Astrocyte of the cerebellum (primary cell): ENCODE results near the gene SSR1.

Experiments used
- DNase-seq: peaks from one replicate; pipeline ENCODE4 v3.0.0-alpha.2; 2011; ENCODE audit warnings: low read depth
- H3K4me3 ChIP-seq: 2 replicates; pipeline ENCODE4 v1.5.1; 2011; ENCODE audit warnings: mild to moderate bottlenecking, low read depth, low read length, moderate library complexity
- in situ Hi-C: cut with HindIII; loops from 2 replicates; pipeline ENCODE4 v1.10.0; 2017; ENCODE audit warnings: low sequenced_read_pairs
- TF ChIP-seq, protein P1 (sequence below): IDR thresholded peaks from 2 replicates; pipeline ENCODE4 v1.5.1; 2012; ENCODE audit warnings: low read length, low read depth, moderate library complexity, mild to moderate bottlenecking; ENCODE audit errors: missing control alignments

Gene SSR1

DNA sequence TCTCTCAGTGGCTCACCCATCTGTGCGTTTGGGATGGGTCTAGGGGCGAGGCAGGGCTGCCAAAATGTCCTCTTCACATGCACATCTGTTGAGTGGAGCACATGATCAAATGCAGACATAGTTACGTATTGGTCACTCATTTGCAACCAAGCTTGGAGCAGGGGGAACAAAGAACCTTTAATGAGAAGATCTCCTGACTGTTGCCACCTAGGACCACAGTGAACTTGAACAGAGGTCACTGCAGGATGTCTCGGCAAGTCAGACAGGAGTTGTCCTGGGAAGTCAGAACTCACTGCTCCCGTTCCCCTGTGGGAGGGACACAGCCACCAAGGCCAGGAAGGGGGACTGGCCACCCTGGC, 73.4 kb downstream of the SSR1 start:
- in situ Hi-C loops, result no loop called here
- DNase-seq, result no peak
- TF ChIP-seq, protein P1, sequence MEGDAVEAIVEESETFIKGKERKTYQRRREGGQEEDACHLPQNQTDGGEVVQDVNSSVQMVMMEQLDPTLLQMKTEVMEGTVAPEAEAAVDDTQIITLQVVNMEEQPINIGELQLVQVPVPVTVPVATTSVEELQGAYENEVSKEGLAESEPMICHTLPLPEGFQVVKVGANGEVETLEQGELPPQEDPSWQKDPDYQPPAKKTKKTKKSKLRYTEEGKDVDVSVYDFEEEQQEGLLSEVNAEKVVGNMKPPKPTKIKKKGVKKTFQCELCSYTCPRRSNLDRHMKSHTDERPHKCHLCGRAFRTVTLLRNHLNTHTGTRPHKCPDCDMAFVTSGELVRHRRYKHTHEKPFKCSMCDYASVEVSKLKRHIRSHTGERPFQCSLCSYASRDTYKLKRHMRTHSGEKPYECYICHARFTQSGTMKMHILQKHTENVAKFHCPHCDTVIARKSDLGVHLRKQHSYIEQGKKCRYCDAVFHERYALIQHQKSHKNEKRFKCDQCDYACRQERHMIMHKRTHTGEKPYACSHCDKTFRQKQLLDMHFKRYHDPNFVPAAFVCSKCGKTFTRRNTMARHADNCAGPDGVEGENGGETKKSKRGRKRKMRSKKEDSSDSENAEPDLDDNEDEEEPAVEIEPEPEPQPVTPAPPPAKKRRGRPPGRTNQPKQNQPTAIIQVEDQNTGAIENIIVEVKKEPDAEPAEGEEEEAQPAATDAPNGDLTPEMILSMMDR, result no peak
- H3K4me3 ChIP-seq, result no peak overlapping the region

DNA sequence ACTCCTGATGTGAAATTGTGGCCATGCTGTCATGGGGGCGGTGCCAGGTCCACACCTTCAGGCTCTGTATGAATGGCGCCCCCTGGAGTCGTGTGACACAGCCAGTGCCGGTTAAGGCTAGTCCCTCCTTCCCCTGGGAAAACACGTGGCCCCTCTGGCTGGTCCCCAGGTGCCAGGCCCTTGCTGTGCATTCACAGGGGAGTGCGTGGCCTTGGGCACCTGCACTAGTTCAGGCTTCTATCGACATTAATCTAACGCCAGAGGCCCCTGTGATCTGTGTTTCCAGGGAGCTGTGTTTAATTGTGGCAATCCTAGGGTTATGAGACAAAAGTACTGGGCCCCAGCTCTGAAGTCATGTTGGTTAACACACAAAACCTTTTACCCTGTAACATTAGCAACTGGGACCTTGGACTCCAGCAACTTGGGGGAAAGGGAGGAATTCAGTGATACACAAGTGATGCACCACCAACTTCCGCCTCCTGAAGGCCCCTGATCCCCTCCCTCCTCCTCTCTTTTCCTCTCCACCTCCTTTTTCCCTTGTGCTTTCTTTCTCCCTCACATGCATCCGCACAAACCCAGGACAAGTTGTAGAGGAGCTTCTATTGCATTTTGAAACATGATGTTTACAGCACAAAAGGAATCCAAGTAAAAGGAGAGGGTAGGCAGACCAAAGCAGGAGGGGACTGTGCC, 74.0 kb downstream of the SSR1 start:
- in situ Hi-C loops, result no loop called here
- TF ChIP-seq, protein P1, result peak; percentile 66
- H3K4me3 ChIP-seq, result no peak overlapping the region
- peak; percentile 23 for DNase-seq

DNA sequence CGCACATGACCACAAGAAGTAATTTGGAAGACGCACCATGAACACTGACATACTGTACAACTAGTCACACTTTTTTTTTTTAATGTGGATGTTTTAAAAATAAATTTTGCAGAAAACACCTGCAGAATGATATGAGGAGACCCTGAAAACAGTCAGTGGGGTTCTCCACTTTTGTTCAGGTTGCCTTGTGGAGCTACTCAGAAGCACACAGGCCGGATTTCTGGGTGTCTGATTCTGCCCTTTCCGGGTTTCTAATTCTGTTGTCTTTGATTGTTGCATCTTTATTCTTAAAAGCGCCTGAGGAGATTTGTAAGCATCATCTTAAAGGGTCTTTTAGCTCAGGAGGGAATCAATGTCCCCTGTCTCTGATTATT, 74.5 kb downstream of the SSR1 start:
- H3K4me3 ChIP-seq, result no peak overlapping the region
- TF ChIP-seq, protein P1, result no peak
- in situ Hi-C loops, result no loop called here
- no peak for DNase-seq

DNA sequence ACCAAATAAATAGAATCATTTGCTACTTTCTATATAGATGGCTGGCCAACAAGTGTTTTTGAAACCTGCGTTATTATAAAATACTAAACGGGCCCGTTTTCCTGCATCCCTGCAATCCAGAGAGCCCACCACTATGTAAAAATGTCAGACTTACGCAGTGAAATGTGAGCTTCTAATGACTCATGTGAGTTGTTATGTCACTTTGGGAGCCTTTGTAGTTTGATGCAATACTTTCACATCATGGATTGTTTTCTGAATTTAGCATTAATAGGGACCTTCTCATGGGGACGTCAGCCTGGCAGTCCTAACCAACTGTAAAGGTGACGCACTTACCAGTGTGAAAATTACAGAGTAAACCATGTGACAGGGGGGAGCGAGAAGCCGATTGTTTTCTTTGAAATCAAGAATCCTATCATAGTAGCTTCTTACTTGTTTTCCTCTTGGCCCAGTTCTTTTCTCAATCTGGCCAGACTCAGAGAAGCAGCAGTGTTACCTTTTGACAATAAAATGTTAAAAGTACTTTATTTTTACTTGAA, 75.3 kb downstream of the SSR1 start:
- no peak overlapping the region for H3K4me3 ChIP-seq
- no peak for DNase-seq
- in situ Hi-C loops, result no loop called here
- TF ChIP-seq, protein P1, result no peak

DNA sequence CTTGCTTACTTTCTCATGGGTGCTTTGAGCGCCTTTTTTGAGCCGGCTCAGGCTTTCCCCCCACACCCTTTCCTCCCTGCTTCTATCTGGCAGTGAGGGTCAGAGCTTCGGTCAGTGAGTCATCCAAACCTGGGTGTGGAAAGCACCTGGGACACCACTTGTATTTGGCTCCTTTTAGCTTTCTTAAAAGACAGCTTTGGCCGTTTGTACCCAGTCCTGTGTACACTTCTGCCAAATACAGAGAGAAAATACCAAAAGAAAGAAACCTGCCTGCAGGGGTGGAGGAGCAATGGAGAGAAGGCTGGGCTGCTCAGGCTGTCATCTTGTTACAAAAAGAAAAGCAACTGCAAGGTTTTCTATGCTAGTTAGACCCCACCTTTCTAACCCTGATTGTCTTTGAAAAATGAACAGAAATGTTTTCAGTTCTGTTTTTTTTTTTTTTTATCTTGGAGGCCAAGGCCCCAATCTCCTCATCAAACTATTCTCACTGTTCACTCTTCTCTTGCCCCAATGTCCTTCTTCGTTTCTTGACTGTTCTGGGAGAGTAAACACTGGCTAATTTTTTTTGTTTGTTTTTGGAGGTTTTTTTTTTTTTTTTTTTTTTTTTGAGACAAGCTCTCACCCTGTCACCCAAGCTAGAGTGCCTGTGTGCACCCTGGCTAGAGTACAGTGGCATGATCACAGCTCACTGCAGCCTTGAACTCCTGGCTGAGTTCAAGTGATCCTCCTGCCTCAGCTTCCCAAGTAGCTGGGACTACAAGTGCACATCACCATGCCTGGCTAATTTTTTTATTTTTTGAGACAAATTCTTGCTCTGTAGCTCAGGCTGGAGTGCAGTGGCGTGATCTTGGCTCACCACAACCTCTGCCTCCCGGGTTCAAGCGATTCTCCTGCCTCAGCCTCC, 76.4 kb downstream of the SSR1 start:
- in situ Hi-C loops, result no loop called here
- no peak for DNase-seq
- no peak overlapping the region for H3K4me3 ChIP-seq
- TF ChIP-seq, protein P1, result no peak

DNA sequence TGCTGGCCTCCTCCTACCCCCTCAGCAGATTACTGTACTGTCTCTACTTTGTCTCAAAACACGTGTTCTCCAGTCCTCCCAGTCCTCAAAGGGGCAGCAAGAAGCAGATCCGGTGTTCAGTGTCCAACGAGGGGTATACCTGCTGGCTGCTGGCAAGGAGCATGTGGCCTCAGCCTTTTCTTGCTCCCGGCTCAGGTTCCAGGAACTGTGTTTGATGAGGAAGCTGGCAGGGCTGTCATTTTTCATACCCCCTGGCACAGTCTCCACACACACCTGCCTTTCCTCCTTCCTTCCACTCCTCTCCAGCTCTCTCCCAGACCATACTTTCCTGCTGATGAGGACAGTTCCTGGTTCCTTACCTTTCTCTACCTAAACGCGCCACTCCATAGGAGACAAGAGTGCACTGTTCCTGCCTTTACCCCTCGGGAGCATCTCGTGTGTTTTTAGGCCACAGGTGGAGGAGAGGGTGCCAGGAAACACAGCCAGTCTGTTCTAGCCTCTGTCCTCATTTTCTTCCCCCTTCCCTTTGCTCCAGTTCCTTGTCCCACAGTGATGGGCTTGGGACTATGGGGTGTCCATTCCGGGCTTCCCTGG, 77.2 kb downstream of the SSR1 start:
- no peak for DNase-seq
- in situ Hi-C loops, result no loop called here
- TF ChIP-seq, protein P1, result no peak
- H3K4me3 ChIP-seq, result no peak overlapping the region
